Skin of body (tissue), 2 donors: Measurements from ENCODE around the gene C20orf144. TPM values are rescaled to one million over a fixed set of nuclear protein-coding genes. Genes with fewer than 3 reads are reported as not detected.

Experiments used
- DNase-seq: peaks from one replicate; lab custom pipeline; 2025; lab: John Stamatoyannopoulos, UW
- total RNA-seq: library from RNA; depleted of rRNA; stranded (reverse); fragments of >200 nt; gene quantifications from one replicate; pipeline ENCODE4 v1.2.3, GENCODE V29; 2014

The C20orf144 gene
- total RNA-seq, 1 donor from 2014 or later: not detected

DNA sequence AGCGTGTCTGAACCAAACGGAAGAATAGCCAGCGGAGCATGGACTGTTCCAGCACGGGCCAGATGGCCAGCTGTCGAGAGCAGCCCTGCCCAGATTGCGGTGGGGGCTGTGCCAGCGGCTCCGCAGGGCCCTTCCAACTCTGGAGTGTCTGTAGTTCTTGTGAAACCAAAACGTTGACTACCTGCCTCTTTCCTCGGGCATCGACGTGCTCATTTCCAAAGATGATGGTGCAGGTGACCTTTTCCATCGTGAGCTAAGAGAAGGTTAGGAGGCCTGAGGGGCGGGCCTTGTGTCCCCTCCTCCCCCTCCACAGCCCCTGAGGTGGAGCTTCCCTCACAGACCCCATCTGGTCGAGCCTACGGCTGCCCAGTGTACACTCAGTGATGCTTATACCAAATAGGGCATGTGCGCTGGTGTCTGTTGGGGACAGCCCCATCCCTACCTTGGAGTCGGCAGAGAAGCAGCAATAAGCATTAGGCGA is 12.9 kb upstream of the C20orf144 start:
- DNase-seq: no peak

DNA sequence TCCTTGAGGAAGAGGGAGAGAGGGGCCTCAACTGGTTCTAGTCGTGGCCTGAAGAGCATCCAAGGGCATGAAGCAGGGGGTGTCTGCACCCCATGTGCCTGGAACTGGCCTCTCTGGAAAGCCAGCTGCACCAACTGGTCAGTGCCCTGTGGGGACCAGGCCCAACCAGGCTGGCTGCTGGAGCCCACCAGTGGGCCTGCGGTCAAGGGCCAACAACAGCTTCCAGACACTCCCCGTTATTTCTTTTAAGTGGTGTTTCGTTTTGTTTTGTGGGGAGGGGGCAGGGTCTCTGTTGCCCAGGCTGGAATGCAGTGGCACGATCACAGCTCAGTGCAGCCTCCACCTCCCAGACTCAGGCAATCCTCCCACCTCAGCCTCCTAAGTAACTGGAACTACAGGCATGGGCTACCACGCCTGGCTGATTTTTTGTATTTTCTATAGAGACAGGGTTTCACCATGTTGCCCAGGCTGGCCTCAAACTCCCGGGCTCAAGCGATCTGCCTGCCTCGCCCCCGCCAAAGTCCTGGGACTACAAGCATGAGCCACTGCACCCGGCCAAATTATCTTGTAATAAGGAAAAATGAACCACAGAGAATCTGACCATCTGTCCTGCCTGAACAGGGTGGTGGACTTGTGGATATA is 11.9 kb upstream of the C20orf144 start:
- DNase-seq: no peak

DNA sequence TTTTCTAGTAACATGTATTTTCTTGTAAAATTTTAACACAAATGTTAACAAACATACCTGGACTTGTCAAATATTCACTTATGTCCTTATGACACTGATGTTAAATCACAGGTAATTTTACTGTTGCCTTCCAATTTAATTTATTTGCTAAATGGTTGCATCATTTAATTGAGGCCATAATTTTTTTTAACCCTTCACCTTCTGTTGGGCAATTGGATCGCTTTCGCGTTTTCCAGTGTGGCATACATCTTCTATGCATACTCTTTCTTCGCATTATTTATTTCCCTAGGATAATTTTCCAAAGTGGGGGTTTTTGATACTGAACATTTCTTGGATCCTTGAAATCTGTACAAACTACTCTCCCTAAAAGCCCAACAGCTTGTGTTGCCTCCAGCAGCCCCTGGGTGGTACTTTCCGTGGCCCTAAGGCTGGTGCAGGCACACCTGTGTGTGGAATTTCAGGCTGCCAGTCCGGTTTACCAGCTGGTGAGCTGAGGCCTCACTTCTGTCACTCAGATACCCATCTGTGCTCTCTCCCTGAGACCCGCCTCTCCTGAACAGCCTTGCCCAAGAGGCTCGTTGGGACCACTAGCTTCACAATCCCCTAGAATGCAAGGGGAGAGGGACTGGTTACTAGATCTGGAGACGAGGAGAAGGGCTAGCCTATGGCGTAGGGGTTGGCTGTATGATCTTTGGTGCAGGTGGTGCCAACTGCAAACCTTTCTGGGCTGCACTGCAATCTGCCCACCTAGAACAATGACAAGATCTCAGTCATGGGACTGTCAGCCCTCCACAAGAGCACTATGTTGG is 11.2 kb upstream of the C20orf144 start:
- no peak for DNase-seq

DNA sequence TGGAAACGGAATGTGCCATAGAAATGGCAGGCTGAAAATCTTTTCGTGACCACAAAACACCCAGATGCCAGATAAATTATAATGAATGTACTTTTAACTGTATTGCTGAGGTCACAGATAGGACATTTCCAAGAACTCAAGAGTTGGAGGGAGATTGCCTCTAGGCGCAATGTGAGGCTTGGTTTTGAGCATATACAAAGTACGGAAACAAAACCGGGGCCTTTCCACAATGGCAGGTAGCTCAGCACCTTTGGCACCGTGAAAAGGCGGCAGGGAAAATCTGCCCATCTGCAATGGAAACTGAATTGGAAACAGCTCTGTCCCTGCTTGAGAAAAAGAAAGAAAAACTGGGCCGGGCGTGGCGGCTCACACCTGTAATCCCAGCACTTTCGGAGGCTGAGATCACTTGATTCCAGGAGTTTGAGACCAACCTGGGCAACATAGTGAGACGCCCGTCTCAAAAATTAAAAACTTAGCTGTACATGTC is 10.5 kb upstream of the C20orf144 start:
- DNase-seq: no peak

DNA sequence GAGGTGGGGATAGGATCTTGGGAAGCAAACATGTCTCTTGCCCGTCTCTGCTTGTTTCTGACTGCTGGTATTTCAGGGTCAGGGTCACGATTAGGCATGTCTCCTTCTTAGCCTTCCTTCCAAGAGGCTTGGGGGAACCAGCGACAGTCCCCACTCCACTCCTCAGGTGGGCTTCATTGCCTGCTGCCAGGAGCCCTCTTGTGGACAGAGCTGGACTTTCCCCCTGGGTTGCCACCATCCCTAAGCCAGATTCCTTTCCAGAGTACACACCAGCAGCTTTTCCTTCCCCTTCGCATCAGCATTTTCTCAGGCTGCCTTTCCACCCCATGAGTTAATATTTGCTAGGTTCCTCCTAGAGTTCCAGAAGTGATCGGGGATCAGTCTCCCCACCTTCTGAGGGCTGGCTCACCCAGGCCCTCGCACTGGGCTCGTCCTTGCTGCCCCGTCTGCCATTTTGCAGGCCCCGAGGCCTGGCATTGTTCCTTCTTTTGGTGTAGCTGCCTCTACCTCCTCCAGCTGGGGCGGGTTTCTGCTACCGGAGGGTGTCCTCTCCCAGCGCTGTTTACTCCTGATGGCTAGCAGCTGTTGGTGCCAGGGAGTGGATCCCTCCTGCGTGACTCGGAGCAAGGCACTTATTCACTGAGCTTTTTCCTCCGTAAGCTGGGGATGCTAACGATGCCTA is 8.8 kb upstream of the C20orf144 start:
- peak; percentile 18 for DNase-seq

DNA sequence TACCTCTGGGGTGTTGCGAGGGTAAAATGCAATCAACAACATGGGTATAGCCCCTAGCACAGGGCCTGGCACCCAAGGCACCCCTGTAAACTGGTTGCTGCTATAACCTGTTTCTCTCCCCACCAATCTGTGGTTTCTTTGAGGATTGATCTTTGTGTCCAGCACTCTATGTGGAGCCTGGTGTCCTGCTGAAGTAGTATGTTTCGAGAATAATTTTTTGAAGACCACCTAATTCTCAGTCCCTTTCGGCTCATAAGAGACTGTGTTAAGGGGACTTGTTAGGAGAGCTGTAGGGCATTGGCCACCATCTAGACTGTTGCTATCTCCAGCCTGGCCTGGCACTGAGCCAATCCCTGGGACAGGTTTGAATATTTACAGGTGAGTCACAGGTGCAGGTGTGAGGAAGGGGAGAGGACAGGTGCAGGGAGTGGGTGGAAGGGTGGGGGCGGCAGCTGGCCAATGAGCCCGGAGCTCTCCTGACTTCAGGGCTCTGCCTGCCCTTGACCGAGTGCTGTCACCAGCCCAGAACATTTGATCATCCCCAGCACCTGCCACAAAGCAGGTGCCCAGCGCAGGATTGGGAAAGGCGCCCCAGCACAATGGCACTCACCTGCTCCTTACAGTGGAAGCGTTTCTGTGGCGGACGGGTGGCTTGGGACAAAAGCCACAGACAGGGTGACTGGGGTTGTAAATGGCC is 8.1 kb upstream of the C20orf144 start:
- no peak for DNase-seq

DNA sequence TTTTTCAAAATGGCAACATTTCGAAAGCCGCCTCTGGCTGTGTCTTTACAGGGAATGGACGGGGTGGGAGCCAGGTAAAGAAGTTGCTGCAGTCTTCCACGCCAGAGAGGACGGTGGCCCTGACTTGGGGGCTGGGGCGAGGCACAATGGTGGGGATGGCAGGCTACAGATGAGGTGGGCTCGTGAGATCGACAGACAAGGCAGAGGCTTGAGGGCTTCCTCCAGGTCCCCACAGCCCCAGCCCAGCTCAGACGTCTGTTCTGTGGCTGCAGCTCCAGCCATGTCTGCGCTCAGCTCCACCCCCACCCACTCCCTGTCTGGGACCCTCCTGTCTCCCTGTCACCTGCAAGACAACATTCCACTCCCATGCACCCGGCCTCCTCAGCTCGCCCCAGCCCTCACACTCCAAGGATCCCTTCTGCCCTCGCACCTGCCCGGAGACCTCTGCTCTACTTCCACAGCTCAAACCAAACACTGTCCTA is 7.4 kb upstream of the C20orf144 start:
- DNase-seq: no peak

DNA sequence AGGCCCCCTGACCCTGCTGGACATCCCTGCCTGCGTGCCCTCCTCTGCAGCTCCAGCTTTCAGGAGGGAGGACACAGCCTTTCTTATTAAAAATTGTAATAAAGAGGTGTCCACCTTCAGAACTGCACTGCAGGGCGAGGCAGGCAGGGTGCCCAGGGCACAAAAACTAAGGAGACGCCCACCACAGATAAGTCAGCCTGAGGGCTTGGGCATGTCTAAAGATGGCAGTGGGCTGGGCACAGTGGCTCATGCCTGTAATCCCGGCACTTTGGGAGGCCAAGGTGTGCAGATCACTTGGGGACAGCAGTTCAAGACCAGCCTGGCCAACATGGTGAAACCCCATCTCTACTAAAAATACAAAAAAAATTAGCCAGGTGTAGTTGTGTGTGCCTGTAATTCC is 7.0 kb upstream of the C20orf144 start:
- DNase-seq: no peak

DNA sequence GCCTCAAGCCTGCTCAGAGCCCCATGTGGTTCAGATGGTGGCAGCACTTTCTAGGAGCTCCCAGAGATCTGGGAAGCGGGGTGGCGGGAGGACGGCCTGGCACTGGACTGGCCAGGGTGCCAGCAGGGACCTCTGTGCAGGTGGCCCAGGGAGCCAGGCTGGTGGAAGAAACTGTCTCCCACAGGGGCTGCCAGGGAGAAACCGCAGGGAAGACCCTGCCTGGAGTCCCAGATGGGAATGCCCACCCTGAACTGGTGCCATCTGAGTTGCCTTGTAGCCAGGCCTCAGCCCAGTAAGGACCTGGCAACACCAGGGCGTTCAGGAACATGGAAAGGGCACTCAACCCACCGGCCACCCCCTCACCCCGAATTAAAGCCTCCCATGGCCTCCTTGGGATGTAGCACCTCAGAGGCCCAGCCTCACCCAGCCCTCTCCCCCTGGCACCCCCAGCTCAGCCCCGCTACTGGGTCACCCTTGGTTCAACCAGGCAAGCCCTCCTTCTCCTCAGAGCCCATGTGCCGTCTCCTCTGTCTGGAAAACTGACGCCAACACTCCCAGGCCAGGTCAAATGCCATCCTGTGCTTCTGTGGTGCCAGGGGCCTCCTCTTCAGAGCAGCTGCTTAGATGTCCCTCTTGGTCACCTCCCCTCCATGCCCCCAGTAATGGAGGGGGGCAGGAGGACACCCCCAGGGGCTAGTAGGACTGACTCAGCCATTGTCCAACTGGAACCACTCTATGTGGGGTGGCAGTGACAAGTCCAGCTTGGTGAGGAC is 5.9 kb upstream of the C20orf144 start:
- DNase-seq: no peak

DNA sequence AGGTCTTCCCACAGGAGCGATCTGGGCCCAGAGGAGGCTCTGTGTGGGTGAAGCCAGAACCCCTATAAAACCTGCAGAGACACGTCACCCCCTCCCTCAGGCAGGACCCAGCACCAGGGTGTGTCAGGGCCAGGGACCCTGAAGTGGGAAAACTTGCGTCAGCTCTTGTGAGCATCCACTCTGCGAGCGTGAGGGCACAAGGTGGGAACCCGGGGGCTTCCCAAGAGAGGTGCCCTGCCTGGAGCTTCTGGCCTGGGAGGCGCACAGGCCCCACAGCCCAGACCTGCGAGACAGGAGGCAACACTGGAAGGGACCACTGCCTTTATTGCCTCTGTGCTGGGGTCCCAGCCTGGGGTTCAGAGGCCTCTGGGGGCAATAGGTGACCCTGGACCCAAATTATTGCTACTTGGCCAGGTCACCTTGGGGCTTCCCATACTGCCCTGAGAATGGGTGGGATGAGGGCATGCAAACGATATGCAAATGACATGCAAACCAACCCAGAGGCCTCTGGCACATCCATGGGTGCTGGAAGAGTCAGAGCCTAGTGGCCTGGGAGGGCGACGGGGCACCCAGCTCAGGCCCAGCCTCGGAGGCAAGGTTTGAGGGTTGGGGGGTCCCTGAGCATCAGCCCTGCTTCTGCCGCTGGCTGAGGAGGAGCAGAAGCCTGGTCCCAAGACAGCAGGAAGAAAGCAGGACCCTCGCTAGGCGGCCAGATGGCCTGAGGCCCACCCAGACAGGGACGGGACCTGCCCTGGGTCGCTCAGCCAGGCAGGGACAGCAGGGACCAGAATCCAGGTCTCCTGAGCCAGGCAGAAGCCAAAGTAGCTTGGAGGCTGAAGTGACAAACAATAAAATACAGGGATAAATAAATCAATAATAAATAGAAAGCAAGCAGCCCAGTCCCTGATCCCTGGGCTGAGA is 5.1 kb upstream of the C20orf144 start:
- no peak for DNase-seq

DNA sequence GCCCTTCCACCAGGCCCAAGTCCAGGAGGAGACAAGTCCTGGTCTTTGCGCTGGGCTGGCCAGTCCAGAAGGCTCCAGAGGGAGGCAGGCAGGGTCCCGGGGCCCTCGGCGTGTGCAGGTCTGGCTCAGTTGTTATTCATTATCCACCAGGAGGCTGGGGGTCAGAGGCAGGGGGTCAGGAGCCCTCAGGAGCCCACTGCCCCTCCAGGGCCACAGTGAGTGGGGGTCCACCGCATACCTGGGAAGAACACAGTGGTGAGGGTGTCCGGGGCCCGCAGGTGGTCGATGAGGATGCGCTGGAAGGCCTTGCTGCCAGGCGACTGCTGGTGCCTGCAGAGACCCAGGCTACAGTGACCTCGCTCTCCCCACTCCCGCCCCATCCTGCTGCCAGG is 4.4 kb upstream of the C20orf144 start:
- no peak for DNase-seq

DNA sequence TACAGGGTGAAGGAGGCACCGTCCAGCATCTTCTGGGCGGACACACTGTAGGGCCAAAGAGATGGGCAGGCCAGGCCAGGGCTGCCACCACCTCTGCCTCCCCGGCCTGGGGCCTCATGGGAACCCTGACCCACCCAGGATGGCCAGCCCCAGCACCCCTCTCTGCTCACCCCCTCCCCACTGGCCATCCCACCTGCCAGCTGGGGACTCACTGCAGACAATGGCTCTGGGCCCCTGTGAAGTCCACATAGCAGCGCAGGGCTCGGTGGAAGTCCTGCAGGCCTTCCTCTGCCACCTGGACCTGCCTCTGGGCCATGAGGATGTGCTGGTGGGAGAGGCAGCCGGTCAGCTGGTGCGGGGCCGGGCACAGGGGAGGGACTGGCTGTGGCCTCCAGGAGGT is 3.6 kb upstream of the C20orf144 start:
- DNase-seq: no peak

DNA sequence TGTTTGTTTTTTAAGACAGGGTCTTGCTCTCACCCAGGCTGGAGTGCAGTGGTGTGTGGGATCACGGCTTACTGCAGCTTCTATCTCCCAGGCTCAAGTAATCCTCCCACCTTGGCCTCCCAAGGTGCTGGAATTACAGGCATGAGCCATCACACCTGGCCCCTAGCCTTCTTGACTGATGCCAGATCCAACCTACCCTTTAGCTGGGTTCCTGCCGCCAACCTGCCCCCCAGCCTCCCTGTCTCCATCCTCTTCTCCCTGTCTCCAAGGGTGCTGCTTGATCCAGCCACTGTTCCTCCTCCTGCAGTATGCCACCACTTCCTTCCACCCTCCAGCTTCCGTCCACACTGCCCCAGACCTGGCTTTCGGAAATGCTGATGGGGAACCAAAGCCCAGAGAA is 3.2 kb upstream of the C20orf144 start:
- DNase-seq: no peak

DNA sequence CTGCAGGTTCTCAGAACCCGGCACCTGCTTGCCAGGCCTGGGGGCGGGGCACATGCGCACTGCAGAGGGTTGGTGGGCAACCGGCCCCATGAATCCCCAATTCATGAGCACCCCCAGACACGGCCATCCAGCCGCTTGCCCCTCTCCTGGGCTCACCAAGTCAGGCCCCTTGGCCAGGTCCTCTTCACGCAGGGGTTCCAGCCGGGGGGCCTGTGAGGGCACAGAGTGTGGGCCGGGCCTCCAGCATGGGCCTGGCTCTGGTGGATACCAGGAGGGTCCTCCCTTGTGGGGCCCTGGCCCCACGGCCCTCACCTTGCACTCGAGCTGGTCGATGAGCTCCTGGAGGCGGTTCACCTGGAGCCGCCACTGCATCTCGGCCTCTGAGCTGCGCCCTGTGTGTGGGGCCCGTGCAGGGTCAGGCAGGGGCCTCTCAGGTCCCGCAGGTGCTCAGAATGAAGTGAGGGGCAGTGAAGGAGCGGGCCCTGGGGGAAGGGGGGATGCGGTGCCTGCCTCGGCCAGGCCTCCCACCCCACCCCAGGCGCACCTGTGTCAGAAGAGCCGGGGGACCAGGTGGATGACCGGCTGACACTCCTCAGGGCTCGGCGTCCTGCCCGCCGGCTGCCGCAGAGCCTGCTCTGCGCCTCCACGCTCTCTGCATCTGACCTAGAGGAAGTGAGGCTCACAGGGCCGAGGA is 2.6 kb upstream of the C20orf144 start:
- DNase-seq: no peak

DNA sequence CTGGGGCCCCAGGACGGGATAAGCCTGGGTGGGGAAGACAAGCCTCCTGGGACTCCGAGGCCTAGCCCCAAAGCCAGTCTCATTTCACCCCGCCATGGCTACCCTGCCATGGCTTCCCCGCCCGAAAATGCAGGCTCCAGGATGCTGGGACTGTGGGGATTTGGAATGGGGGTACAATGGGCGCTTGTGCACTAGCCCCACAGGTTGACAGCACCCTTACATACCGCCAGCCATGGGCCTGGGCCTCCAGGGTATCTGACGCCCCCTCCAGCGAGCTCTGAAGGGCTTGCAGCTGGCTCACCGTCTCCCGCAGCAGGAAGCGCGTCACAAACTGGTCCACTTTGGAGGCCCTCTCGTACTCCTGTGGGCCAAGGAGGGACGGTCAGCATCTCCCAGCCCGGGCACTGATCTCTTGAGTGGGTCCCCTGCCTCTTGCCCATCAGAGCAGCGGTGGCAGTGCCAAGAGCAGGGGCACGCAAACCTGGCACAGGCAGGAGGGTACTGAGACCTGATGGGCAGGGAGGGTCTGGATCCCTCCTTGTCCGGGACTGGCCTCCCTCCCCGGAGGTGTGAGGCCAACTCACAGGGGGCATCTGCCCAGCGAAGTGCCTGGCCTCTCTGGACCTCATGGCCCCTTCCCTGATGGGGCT is 2.0 kb upstream of the C20orf144 start:
- DNase-seq: no peak

DNA sequence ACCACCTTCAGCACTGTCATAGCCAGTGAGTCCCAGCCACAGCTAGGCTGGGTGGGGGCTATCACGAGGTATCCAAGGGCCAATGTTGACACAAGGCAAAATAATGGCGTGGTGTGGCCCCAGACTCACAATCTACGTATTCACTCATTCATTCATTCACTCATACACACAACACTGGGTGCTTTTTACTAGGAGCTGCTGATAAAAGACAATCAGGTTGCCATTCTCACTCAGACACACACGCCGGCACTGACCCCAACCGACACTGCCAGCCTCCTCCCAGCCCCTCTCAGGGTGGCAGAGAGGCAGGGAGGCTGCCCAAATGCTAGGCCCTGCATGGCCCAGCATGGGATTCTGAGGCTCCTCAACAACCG is 1.5 kb upstream of the C20orf144 start:
- DNase-seq: no peak

DNA sequence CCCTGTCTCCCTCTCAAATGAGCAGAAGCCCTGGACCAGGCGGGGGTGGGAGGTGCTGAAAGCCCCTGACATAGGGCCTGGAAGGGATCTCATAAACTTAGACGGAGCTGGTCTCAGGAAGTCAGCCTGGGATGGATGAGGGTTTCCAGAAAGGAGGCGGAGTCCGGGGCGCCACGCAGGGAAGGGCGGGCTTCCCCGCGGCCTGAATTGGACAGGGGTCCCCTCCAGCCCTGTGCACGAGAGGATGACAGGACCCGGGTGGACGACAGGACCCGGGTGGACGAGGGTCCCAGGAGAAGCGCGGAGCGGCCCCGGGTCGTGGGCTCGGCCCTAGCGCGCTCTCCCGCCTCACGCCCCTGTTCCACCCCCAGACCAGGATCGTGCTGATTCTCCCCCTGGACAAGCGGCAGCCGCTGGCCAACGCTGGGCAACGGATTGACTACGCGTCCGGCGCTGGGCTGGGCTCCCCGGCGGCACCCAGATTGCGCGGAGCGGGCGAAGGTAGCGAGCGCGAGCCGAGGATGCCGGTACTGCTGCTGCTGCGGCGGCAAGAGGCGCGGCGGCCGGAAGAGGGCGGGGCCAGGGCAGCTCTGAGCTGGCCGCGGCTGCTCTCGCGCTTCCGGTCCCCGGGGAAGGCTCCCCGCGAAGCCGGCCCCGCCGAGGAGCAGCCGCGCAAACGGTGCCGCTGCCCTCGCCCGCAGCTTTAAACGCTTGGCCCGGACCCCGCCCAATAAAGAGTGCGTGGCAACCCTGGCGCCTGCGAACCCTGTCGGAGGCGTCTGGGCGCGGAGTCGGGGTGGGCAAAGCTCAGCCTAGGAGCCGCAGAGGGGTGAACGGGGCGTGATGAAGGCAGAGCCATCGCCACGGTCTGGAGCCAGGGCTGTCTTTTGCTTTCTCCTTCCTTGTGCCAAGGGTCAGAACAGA is 1.3 kb downstream of the C20orf144 start:
- DNase-seq: peak; percentile 35
